DLD1 (cell line): ENCODE results near the gene OLR1.
"Not testable (repeated sequence)": the region's sequence is repeated elsewhere in the genome, so short reads cannot be mapped to it uniquely, and the experiment has no call there.

Source experiments
- in situ Hi-C: cut with HindIII; loops from 2 replicates; pipeline ENCODE4 v1.10.0; 2017; ENCODE audit warnings: low sequenced_read_pairs

The OLR1 gene

DNA sequence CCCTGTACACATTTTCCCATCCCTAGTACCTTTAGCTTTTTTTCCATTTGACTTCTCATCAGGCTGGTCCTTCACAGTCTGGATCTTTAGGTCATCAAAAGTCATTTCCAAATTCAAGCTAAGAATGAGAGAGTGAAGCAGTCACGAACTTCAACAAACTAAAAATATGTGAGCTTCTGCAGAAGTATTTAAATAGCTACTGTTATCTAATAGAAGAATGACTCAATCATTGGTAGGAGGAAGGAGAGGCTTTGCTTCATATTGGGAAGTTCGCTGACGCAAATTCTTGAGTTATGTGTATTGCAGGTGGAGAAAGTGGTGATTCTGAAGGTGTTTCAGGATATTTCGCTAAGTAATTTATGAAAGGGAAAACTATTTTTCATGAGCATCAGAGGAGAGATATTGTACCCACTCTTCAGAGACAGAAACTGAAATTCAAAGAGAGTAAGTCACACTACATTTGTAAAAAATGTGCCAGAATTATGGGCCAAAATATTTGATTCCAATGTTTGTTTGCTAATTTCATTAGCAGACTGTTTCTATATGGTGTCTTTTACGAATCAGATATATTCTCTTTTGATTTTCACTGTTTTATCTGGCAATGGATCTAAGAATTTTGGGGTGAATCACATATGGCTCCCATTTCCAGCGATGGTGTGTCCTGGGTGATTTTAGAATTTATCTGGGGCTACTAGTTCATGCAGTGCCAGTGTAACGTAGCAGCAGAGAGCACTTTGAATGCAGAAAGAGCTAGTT lies at the start of gene OLR1:
TSS of gene OLR1 (minus strand) at position 160 of the 756 bp plus-strand sequence. CDS start at position 105, 55 bp downstream.
- in situ Hi-C loops = no loop called here

DNA sequence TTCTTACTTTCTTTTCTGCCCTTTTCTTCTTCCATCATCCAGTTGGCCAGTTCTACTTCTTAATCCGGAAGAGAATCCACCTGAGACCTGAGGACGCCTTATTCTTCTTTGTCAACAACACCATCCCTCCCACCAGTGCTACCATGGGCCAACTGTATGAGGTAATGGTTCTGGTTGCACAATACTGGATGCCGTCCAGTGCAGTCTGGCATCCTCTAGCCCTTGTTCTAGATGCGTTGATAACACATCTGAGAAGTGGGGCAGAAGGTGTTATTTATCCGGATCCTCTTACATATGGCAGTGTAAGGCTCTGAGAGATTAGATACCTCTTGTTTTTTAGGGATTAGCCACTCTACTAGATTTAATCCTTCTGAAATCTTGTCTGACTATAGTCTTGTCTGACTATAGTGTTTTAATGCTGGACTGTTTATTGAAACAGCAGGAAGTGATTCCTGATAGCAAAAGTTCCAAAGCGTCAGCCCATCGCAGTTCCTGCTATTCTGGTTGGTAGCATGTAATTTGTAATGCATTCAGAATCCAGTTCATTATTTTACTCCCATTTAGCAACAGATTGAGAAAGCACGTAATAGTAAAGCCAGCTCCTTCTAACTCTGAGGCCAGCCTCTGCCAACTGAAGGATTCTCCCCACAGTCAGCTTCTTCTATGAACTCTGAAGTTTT lies 48.6 kb upstream of the OLR1 start:
- in situ Hi-C loops = no loop called here

DNA sequence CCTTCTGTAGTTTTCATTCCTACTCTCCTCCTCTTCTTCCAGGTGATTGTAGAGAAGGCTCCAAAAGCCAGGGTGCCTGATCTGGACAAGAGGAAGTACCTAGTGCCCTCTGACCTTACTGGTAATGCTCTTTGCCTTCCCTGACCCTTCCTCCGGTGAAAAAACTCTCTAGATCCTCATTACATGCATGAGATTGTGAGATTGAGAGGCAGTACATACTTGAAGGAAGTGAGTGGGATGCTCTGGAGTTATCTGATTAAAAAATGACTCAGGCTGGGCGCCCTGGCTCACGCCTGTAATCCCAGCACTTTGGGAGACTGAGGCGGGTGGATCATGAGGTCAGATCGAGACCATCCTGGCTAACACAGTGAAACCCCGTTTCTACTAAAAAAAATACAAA lies 46.1 kb upstream of the OLR1 start:
- in situ Hi-C loops = no loop called here

DNA sequence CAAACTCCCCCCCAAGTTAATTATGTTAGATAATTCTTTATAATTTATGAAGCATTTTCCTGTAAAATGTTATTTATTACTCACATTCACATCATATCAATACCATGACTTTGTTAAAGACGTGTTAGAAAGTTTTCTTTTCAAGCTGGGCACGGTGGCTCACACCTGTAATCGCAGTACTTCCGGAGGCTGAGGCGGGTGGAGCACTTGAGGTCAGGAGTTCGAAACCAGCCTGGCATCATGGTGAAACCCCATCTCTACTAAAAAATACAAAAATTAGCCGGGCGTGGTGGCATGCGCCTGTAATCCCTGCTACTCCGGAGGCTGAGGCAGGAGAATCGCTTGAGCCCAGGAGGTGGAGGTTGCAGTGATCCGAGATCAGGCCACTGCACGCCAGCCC lies 44.0 kb upstream of the OLR1 start:
- in situ Hi-C loops = not testable (repeated sequence)

DNA sequence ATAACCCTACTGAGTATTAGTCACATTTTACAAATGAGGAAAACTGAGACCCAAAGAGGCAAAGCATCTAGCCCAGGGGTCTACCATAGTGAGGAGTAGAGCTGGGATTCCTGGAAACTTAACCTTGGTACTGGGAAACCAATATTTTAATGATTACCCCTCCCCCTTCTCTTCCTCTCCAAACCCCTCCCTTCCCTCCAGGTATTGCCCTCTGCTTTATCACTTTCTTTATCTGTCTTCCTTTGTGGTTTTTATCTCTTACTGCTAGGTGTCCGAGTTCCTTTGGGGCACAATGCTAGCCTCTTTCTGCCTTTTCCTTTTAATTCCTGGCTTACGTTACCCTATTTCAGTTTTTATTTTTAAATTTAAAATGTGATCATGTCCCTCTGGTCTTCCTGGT lies 43.5 kb upstream of the OLR1 start:
- in situ Hi-C loops = no loop called here

DNA sequence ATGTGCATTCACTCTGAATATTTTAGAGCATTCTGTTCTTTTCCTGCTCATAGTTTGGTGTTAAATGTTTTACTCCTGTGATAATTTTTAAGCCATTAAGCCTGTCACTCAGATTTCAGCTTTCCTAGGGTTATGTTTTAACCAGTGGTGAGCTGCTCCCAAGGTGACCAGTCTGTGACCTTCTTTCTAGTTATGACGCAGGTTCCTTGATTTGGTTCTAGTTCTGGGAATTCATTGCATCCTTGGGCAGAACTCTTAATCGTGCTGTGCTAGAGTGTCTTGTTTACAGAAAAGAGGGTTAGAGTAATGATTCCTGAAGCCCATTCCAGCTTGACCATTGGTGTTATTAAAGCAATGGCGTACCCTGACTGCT lies 42.9 kb upstream of the OLR1 start:
- in situ Hi-C loops = no loop called here

DNA sequence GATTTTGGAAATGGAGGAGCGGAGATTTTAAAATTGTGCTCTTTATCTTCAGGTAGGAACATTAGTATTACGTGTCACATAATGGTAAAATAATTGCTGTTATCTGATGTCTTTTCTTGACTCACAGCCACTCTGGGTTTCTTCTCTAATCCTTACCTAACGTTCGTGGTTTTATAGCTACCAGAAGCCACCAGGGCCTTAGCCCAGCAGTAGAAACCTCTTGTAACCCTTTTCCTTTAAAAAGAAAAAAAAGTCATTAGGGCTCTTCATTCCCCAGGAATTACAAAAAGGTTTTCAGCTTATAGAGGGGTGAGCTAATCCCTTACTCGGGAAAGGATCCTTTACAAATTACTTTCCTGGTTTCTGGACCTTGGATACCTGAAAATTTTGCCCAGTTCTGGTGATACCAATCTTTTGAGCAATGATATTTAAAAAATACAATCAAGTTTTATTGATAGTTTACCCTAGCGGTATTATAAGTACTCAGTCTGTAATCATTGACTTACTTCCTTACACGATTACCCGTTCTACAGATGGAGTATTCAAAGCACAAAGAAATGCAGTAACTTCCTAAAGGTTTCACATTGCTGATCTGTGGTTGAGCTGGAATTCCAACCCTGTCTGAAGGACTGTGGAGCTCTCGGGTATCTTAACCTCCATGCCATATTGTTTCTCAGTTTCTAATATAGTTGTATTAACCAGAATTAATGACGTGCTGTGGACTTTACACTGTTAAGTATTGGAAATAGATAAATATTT lies 42.4 kb upstream of the OLR1 start:
- in situ Hi-C loops = no loop called here

DNA sequence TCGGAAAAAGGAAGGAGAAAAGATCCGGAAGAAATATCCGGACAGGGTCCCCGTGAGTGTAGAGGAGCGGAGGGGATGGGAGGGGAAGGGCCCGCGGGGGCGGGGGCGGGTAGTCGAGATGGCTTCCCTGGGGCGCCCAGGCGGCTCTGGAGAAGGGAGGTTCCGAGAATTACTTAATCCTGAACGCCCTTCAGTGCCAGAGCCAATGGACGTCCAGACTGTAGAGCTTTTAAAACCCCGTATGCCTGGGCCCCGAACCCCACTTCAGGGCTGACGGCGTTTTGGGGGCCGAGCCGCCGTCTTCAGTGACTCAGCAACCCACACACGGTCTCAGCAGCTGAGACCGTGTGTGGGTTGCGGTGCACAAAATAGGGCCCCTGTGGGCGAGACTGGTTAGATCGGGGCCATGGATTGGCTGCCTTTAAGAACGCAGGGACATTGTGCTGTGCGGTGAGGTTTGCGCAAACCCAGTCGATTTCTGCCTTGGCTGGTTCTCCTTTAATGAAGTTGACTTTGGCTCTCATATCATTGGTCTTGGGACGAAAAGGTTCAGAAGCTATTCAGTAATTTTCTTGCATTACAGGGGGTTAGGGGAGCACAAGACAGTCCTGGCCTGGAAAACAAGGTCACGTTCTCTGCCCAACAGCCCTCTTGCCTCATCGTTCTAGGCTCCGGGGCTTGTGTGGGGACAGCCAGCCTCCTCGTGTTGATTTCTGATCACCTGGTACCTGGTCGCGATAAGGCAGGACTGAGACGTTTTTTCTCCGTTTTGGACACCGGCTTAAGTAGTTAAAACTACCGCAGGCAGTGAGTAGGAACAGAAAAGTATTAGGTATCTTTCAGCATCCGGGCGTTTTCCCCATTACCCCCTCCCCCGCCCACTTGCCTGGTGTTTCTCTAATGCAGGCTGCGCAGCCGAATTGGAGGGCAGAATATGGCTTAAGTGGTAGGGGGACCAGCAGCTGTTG lies 41.5 kb upstream of the OLR1 start:
- in situ Hi-C loops = no loop called here

DNA sequence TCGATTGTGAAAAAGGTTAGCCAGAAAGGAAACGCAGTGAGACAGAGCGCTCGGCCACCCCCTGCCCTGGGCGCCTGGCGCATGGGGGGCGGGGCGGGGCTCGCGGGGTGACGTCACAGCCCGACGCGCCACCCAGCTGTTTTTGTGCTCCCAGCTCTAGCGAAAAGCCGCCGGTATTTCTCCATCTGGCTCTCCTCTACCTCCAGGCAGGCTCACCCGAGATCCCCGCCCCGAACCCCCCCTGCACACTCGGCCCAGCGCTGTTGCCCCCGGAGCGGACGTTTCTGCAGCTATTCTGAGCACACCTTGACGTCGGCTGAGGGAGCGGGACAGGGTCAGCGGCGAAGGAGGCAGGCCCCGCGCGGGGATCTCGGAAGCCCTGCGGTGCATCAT lies 40.8 kb upstream of the OLR1 start, which contains the start of gene GABARAPL1:
TSS of gene GABARAPL1 (plus strand) at position 139 of the 393 bp plus-strand sequence. CDS start at position 392, 253 bp downstream.
- in situ Hi-C loops = no loop called here

DNA sequence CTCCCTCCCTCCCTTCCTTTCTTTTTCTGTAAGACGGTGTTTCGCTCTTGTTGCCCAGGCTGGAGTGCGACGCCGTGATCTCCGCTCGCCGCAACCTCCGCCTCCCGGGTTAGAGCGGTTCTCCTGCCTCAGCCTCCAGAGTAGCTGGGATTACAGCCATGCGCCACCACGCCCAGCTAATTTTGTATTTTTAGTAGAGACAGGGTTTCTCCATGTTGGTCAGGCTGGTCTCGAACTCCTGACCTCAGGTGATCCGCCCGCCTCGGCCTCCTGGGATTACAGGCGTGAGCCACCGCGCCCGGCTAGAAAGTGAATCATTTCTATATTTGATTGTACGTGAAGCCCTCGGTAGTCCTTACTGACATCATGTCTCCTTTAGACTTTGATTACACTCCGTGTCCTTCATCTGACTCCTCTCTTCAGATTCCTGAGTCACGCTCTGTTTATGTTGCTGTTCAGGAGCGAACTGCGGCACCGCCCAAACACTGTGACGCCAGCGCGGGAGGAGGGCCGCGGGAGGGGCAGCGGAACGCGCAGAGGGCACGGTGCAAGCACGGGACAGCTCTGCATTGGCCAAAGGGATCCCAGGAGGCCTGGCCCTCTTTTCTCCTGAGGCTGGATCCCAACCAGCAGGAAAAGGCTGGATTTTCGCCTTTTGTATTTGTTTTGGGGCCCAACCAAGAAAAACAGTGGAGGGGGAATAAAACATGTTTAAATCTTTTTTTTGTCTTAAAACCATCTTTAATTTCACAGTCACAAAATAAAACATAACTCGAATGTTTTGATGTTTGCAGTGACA lies 40.2 kb upstream of the OLR1 start:
- in situ Hi-C loops = no loop called here

DNA sequence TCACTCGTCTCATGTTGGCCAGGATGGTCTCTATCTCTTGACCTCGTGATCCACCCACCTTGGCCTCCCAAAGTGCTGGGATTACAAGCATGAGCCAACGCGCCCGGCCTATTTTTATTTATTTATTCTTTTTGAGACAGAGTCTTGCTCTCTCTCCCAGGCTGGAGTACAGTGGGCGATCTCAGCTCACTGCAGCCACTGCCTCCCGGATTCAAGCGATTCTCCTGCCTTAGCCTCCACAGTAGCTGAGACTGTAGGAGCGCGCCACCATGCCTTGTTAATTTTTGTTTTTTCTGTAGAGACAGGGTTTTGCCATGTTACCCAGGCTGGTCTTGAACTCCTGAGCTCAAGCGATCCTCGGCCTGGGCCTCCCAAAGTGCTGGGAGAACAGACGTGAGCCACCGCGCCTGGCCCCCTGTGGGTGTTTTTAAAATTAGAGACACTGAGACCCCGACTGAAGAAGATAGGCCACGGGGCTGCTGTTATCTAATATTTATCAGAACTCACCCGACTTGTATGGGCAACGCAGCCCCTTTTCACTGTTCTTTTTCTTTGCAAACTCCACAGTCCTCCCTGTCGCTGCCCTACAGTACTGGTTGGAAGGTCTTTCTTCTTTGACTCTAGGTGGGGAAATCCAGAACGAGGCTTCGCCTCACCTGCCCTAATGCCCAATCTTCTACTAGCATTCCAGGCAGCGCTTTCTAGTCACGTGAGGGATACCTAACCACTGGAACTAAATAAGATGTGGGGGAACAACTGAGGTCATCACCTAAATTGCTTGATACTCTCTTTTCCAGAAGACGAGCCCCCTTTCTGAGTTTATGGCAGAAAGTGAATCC lies 39.4 kb upstream of the OLR1 start:
- in situ Hi-C loops = no loop called here

DNA sequence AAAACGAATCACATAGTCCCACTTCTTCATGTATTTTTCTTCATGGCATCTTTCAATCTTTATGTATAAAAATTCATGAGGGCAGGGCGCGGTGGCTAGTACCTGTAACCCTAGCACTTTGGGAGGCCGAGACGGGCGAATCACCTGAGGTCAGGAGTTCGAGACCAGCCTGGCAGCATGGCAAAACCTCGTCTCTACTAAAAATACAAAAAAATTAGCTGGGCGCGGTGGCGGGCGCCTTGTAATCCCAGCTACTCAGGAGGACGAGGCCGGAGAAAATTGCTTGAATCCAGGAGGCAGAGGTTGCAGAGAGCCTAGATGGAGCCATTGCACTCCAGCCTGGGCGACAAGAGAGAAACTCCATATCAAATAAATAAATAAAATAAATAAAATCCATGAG lies 38.3 kb upstream of the OLR1 start:
- in situ Hi-C loops = no loop called here

DNA sequence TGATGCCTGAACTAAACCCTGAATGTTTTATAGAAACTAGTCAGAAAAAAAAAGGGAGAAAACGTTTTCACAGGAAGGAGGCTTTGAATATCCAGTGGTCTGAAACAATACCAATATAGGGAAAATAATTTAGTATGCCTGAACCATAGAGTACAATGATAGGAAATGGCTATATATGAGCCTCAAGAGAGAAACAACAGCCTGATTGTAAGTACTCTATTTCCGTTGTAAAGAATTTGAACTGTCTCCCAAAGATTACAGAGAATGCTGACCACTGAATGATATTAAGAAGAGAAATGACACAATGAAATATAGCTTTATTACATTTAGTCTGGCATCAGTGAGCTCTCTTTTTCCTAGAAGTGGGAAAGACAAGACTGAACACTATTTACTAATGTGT lies 35.2 kb upstream of the OLR1 start:
- in situ Hi-C loops = no loop called here

DNA sequence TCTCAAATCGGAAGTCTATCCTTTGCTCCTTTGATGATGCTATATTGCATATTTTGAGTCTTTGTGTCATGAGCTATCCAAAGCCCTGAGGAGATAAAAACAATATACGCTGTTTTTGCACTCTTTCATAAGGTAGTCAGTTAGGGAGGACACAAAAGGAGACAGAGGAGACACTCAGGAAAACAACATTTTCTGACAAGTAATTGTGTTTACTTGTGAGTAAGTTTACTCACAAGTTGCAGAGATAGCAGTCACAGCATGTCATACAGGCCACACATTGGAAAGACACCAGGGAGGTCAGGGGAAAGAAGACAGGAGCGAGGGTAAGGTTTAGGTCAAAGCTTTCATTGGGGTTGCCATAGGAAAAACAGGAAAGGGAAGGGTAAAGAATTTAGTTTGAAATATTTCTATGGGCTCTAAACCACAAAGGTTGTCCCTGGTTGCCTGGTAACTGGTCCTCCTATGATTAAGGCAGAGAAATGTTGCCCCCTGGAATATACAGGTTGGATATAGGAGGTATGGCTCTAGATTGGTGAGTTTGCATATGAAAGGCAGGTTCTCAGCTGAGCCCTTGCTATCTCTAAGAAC lies 33.4 kb upstream of the OLR1 start:
- in situ Hi-C loops = no loop called here

DNA sequence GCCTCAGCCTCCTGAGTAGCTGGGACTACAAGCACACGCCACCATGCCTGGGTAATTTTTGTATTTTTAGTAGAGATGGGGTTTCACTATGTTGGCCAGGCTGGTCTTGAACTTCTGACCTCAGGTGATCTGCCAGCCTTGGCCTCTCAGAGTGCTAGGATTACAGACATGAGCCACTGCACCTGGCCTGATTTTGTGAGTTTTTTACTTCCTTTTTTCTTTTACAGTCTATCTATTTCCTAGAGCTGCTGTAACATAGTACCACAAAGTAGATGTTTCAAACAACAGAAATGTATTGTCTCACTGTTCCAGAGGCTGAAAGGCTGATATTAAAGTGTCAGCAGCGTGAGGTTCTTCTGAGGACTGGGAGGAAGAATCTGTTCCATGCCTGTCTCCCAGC lies 32.6 kb upstream of the OLR1 start:
- in situ Hi-C loops = not testable (repeated sequence)

DNA sequence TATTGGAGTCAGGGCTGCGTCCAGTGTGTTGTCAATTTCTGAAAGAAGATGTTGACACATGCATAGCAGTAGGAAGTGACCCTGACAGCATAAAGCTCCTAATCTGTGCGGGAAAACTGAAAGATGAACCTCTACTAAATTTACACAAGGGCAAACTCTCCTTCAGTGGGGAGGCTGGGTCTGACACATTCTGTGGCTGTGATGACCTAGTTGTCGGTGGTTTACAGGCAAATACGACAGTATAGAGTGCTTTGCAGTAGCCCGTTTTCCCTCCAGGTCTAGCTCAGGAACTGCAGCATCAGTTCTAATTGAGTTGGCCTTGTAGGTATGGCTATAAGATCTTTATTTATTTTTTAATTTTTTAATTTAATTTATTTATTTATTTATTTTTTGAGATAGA lies 25.9 kb upstream of the OLR1 start:
- in situ Hi-C loops = no loop called here

DNA sequence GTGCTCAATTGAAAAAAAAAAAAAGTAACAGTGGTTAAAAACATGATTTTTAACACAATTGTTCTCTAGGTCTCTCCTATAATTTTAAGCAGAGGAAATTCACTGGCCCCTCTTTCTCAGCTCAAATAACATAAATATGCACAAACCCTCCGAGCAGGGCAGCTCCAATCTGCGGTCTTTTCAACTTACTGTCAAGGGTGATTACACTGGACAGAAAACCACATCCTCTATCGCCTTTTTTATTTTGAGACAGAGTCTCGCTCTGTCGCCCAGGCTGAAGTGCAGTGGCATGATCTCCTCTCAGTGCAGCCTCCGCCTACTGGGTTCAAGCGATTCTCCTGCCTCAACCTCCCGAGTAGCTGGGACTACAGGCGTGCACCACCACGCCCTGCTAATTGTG lies 24.3 kb upstream of the OLR1 start:
- in situ Hi-C loops = no loop called here

DNA sequence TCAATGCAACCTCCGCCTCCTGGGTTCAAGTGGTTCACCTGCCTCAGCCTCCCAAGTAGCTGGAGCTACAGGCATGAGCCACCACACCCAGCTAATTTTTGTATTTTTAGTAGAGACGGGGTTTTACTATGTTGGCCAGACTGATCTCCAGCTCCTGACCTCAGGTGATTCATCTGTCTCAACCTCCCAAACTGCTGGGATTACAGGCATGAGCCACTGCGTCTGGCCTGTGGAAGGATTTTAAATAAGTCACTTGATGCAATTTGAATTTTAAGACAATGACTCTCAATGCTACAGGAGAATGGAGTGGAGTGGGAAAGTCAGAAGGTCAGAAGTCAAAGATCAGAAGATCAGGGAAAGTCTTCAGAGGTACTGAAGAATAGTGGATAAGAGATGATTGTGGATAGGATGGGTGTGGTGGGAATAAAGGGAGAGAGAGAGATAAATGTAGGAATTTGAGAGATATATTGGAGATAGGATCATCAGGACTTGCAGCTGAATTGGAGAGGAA lies 22.3 kb upstream of the OLR1 start:
- in situ Hi-C loops = no loop called here
